OCI-LY1 (cell line): ENCODE results near the gene SYAP1.

ENCODE experiments used
- CTCF ChIP-seq: fragments of 200-600 bp; sonication (generic), shearing (Covaris generic); IDR thresholded peaks from 2 replicates; pipeline ENCODE4 v1.5.1; 2017; ENCODE audit warnings: mild to moderate bottlenecking, antibody characterized with exemption, low read length, moderate library complexity, mixed read lengths
- EZH2 ChIP-seq: fragments of 200-600 bp; sonication (generic), shearing (Covaris generic); IDR thresholded peaks from 2 replicates; pipeline ENCODE4 v1.8.0; 2017; ENCODE audit warnings: borderline replicate concordance, mixed run types, mild to moderate bottlenecking, antibody characterized with exemption, low read length, moderate library complexity, mixed read lengths

GRCh38 chrX:16711893-16712547 is 7.4 kb upstream of the SYAP1 start:
- no peak for TF ChIP-seq CTCF
- no peak for TF ChIP-seq EZH2
